OCI-LY1 (cell line): ENCODE measurements around the gene CNTNAP2.

Experiments
- EZH2 ChIP-seq: fragments of 200-600 bp; sonication (generic), shearing (Covaris generic); IDR thresholded peaks from 2 replicates; pipeline ENCODE4 v1.8.0; 2017; ENCODE audit warnings: borderline replicate concordance, mixed run types, mild to moderate bottlenecking, antibody characterized with exemption, low read length, moderate library complexity, mixed read lengths
- TF ChIP-seq, protein P1 (sequence below): fragments of 200-600 bp; sonication (generic), shearing (Covaris generic); IDR thresholded peaks from 2 replicates; pipeline ENCODE4 v1.5.1; 2017; ENCODE audit warnings: mild to moderate bottlenecking, antibody characterized with exemption, low read length, moderate library complexity, mixed read lengths

DNA sequence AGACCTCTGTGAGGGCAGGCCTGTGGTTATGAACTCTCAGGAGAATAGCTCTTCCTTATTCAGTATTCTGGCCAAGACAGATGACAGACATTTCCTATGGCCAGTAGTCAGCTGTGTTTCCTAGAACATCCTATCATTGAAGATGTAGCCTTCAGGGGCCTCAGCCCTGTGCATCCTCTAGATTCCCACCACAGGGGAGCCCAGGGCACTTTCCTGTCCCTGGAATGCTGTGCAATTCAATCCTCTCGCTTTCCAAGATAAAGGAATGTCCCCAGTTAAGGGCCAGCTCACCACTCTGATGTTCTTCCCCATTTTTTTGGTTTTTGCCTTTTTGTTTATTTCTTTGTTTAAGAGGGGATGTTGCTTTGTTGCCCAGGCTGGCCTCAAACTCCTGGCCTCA is 1895.2 kb downstream of the CNTNAP2 start:
- TF ChIP-seq, protein P1, sequence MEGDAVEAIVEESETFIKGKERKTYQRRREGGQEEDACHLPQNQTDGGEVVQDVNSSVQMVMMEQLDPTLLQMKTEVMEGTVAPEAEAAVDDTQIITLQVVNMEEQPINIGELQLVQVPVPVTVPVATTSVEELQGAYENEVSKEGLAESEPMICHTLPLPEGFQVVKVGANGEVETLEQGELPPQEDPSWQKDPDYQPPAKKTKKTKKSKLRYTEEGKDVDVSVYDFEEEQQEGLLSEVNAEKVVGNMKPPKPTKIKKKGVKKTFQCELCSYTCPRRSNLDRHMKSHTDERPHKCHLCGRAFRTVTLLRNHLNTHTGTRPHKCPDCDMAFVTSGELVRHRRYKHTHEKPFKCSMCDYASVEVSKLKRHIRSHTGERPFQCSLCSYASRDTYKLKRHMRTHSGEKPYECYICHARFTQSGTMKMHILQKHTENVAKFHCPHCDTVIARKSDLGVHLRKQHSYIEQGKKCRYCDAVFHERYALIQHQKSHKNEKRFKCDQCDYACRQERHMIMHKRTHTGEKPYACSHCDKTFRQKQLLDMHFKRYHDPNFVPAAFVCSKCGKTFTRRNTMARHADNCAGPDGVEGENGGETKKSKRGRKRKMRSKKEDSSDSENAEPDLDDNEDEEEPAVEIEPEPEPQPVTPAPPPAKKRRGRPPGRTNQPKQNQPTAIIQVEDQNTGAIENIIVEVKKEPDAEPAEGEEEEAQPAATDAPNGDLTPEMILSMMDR, result no peak
- no peak for TF ChIP-seq EZH2
